Measurements from ENCODE around the gene MON1B. TPM values are rescaled to one million over a fixed set of nuclear protein-coding genes. Genes with fewer than 3 reads are reported as not detected.

Gene MON1B
- polyA plus RNA-seq, 1 donor (not counting 4 experiments of a cell fraction or from before 2014, with no cell fraction given): 9.7 TPM

- Histone ChIP-seq H3K9me1 (ENCODE audit: control insufficient read depth, extremely low read depth, insufficient read depth, low read length) (no peaks in the 10 kb centered on the region), H3K27me3 (ENCODE audit: control insufficient read depth, extremely low read depth, insufficient read depth, low read length) (no peaks in the 10 kb centered on the region), H3K4me2 (ENCODE audit: control insufficient read depth, extremely low read depth, insufficient read depth, low read depth, low read length) (no peak overlapping the region), H3K9ac (ENCODE audit: control insufficient read depth, extremely low read depth, insufficient read depth, low read length) (no peak overlapping the region), H3K4me3 (ENCODE audit: control insufficient read depth in 2 of 3, extremely low read depth in 1 of 3, insufficient read depth in 2 of 3, low read depth in 1 of 3, low read length in 3 of 3) (no peak overlapping the region), H3K4me1 (ENCODE audit: control insufficient read depth, extremely low read depth, insufficient read depth, low read length) (no peaks in the 10 kb centered on the region), H3K79me2 (ENCODE audit: control insufficient read depth, insufficient read depth, low read length) (no peaks in the 10 kb centered on the region), H2AFZ (ENCODE audit: control insufficient read depth, low read length) (no peak overlapping the region), H4K20me1 (ENCODE audit: control insufficient read depth, extremely low read depth, insufficient read depth, low read length) (no peaks in the 10 kb centered on the region), H3K9me3 (ENCODE audit: control insufficient read depth, low read depth, low read length) (no peaks in the 10 kb centered on the region), H3K27ac (ENCODE audit: control insufficient read depth, insufficient read depth, low read length) (no peak overlapping the region), H3K36me3 (ENCODE audit: control insufficient read depth in 2 of 2, extremely low read depth in 1 of 2, insufficient read depth in 2 of 2, low read length in 2 of 2) (no peaks in the 10 kb centered on the region)
- FAIRE-seq (no peak), DNase-seq (ENCODE audit: low read depth, low spot score) (no peak)
- dilution Hi-C loops (cut with MboI; ENCODE audit: extremely low pct_ligation_motif_present, low sequenced_read_pairs): no loop called here
- TF ChIP-seq EZH2 (IDR thresholded peaks at IDR 0.05; ENCODE audit: low read length) (no peak), CTCF (optimal IDR thresholded peaks at IDR 0.05 in 1 of 3, IDR thresholded peaks at IDR 0.05 in 1 of 3, conservative IDR thresholded peaks at IDR 0.05 in 1 of 3; ENCODE audit: extremely low read depth in 1 of 3, insufficient read depth in 2 of 3, low read length in 3 of 3) (no peak)
Observed at GRCh38 chr16:77220427-77220826, 29.4 kb downstream of the MON1B start.

GRCh38 chr16:77221482-77221881 lies 30.5 kb downstream of the MON1B start:
- H3K9ac ChIP-seq (ENCODE audit: control insufficient read depth, extremely low read depth, insufficient read depth, low read length): no peak overlapping the region
- no peaks in the 10 kb centered on the region for H3K4me1 ChIP-seq (ENCODE audit: control insufficient read depth, extremely low read depth, insufficient read depth, low read length)
- dilution Hi-C loops (cut with MboI; ENCODE audit: extremely low pct_ligation_motif_present, low sequenced_read_pairs): no loop called here
- no peak overlapping the region for H2AFZ ChIP-seq (ENCODE audit: control insufficient read depth, low read length)
- H3K36me3 ChIP-seq (ENCODE audit: control insufficient read depth in 2 of 2, extremely low read depth in 1 of 2, insufficient read depth in 2 of 2, low read length in 2 of 2): no peaks in the 10 kb centered on the region
- H3K27me3 ChIP-seq (ENCODE audit: control insufficient read depth, extremely low read depth, insufficient read depth, low read length): no peaks in the 10 kb centered on the region
- no peaks in the 10 kb centered on the region for H4K20me1 ChIP-seq (ENCODE audit: control insufficient read depth, extremely low read depth, insufficient read depth, low read length)
- no peaks in the 10 kb centered on the region for H3K9me1 ChIP-seq (ENCODE audit: control insufficient read depth, extremely low read depth, insufficient read depth, low read length)
- no peaks in the 10 kb centered on the region for H3K9me3 ChIP-seq (ENCODE audit: control insufficient read depth, low read depth, low read length)
- TF ChIP-seq EZH2 (IDR thresholded peaks at IDR 0.05; ENCODE audit: low read length) (no peak), CTCF (optimal IDR thresholded peaks at IDR 0.05 in 1 of 3, IDR thresholded peaks at IDR 0.05 in 1 of 3, conservative IDR thresholded peaks at IDR 0.05 in 1 of 3; ENCODE audit: extremely low read depth in 1 of 3, insufficient read depth in 2 of 3, low read length in 3 of 3) (no peak)
- H3K27ac ChIP-seq (ENCODE audit: control insufficient read depth, insufficient read depth, low read length): no peak overlapping the region
- no peak overlapping the region for H3K4me3 ChIP-seq (ENCODE audit: control insufficient read depth in 2 of 3, extremely low read depth in 1 of 3, insufficient read depth in 2 of 3, low read depth in 1 of 3, low read length in 3 of 3)
- H3K79me2 ChIP-seq (ENCODE audit: control insufficient read depth, insufficient read depth, low read length): no peaks in the 10 kb centered on the region
- no peak for DNase-seq (ENCODE audit: low read depth, low spot score)
- no peak for FAIRE-seq
- H3K4me2 ChIP-seq (ENCODE audit: control insufficient read depth, extremely low read depth, insufficient read depth, low read depth, low read length): no peak overlapping the region
